Measurements from ENCODE around the gene DMD.
"Not testable (repeated sequence)": the region's sequence is repeated elsewhere in the genome, so short reads cannot be mapped to it uniquely, and the experiment has no call there.

Gene DMD

DNA sequence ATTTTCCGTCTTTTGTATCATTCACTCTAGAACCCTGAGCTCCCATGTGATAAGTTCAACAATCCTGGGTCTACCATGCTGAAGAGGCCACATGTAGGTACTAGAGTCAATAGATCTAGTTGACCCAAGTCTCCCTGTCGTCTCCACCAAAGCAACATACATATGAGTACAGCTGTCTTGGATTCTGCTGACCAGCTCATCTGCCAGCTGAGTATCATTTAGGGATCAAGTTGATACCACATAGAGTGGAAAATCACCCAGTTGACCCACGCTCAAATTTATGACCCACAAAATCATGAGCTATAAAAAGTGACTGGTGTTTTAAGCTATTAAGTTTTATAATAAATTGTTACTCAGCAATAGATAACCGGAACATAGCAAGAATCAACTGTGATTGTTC lies 61.8 kb downstream of the DMD start:
- DNase-seq: no peak

DNA sequence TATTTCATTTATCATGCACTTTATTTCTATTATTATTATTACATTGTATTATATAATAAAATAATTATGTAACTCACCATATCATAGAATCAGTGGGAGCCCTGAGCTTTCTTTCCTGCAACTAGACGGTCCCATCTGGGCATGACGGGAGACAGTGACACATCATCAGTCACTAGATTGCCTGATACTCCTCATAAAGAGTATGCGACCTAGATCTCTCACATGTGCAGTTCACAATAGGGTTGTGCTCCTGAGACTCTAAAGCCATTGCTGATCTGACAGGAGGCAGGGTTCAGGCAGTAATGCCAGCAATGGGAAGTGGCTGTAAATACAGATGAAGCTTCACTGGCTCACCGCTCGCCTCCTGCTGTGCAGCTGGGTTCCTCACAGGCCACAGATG lies 62.3 kb downstream of the DMD start:
- DNase-seq: no peak

DNA sequence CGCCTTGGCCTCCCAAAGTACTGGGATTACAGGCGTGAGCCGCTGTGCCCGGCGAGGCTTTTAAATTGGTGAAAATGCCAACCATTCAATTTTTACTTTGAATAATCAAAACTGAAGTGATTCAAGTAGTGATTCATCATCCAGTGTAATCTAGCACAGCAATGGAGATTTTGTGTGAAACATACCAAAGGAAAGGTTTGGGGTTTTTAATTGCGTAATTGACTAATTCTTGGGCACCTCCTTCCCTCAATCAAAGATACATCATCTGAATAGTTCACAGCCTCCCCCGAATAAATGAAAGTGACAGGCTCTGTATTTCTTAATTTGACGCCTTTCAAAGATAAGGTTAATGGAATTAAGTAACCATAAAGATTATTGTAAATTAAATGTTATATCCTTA lies 69.0 kb downstream of the DMD start:
- DNase-seq: no peak

DNA sequence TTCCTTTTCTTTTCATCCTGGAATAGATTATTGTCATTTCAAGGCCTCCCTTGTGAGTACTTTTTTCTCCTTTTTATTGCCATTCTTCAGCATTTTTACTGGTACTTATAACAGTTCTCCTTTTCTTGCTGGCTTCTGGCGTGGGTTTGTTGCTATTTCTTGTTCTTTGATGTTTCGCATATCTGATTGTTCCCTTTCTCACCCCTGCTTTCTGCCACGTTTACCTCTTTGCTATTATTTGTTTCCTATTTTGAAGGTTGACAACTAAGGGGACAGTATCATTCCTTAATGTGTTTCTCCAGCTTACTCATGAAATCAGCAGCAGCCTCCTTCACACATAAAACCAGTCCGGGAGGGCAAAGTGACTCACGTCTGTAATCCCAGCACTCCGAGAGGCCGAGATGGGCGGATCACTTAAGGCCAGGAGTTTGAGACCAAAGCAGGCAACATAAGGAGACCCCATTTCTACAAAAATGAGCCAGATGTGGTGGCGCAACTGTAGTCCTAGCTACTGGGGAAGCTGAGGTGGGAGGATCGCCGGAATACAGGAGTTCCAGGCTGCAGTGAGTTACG lies 72.6 kb downstream of the DMD start:
- DNase-seq: no peak

DNA sequence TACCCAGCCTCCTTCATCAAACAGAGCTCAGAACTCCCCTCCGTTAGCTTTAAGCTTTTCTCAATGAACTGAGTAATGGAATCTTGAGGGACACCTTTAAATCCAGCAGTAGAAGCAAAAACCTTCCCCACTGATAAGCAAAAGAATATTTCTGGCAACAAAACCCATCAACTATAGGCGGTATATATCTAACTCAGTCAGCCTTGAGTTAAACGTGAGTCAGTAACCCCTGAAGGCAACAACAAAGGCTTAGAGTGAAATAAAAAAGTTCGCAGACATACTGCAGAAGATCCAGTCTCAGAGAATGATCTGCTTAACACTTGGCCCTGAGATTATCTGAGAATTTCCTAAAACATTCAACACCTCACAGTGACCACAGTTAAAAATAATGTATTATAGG lies 77.2 kb downstream of the DMD start:
- no peak for DNase-seq

DNA sequence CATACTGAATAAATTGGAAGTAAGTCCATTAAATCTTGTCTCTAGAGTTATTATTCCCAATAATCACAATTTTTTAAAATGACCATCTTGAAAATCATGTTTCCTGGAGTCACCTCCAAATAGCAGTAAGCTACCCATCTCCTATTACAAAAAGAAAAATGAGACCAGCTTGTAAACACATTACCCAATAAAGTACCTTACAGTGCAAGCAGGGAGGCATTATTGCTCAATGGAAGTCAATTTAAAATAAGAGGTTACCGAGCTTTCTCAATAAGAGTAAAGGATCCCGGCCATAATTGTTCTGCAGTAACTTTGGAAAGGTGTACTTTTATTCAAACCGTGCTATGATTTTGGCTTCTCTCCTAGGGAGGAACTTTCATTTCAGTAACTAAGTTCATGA lies 78.0 kb downstream of the DMD start:
- DNase-seq: no peak

DNA sequence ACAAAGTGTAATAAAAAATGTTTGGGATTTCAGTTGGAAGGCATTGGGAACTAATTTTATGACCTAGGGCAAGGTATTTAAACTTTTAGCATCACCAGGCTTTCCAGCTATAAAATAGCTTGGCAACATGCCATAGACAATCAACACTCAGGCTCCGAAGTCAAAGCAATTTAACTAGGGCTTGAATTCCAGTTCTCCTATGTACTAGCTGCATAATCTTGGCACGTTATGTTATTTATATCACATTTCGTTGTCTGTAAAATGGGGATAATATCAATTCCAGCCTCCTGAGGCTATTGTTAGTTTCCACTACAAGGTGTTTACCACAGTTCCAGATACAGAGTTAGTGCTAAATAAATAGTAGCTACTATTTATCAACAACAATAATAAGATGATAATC lies 78.8 kb downstream of the DMD start:
- DNase-seq: no peak

DNA sequence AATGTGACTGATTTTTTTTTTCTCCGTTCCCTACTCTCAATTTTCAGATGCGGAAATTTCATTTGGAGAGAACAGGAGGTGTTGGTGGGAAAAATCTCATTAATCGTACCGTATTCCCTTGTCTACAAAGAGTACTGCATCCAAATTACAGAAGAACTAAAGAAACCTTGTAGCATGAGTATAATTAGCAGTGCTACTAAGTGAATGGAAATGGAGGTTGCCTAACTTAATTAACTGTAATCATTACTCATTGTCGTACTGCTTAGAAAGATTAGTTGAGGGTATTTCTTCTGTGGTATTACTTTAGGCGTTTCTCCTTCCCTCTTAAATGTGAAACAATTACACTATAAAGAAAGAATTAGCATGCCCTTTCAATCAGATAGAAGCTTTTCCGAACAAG lies 81.7 kb downstream of the DMD start:
- no peak for DNase-seq

DNA sequence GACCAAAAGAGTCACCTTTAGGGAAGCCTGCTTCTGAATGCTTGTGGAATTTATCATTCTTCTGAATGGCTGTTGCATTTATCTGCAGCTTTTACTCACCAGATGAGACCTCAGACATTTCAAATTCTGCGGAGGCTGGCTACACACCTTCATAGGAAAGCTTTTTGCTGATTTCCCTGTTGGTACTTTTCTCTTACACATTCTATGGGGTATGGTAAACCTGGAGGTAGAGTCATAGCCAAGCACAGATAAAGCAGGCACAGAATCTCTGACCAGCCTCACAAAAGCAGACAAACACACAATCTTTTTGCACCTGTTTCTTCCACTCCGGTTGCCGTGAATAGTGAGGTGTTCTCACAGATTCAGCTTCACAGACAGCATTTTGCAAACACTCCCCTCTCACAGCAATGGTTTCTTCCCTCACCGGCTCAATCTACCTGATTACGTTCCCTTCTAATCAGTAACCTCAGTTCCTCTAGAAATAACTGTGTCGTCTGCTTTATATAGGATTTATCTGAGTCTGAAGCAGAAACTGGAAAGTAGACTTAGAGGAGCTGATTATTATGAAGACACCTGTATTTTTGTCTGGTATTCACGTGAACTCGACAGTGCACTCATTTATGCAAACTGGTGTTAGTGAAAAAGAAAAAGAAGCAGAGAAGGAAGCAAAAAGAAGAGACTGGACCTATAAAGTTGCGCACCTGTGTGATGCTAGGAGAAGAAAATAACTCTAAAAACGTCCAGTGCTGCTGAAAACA lies 83.1 kb downstream of the DMD start:
- DNase-seq: no peak

DNA sequence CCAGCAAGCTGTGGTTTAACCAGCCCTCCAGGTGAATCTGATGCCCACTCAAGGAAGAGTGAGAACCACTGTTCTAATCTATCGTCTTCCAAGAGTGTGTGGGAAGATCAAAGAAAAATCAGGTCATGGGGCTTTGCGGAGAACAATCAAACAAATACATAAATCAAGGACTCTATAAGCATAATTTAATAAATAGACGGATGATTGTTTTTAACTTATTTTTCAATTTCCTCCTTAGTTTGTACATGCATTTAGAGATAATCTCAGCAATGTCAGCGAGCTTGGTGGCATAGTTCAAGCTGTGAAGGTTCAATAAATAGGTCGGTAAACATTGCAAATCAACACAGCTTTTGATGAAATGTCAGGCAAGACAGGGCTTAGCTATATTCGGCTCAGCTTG lies 84.9 kb downstream of the DMD start:
- DNase-seq: no peak

DNA sequence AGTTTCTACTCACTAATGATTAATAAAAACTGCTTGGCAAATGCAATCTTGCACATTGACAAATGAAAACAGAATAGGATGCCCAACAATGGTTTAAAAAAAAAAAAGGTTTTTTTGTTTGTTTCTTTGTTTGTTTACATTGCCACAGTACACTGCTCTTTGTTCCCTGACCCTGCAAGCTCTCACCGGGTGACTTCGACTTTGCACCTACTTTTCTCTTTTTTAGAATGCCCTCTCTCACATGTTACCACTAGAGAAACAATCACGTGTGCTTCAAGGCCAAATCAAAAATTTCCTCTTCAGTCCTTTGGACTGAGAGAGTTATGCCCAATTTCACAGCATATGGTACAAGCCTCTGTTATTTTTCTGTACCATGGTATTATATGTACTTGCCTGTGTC lies 101.5 kb downstream of the DMD start:
- DNase-seq: no peak

DNA sequence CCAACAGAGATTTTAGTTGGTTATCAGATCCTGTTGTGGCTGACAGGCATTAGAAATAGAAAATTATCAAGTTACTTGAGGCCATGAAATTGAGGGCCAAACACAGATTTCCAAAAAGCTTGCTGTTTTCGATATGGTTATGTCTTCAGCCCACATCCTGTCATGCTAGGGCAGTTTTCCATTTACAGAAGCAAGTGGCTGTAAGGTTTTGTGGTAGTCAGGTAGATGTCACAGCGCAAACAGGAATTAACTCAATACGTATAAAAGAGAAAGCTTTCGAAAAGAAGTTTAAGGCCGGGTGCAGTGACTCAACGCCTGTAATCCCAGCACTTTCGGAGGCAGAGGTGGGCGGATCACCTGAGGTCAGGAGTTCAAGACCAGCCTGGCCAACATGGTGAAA lies 104.6 kb downstream of the DMD start:
- DNase-seq: no peak

DNA sequence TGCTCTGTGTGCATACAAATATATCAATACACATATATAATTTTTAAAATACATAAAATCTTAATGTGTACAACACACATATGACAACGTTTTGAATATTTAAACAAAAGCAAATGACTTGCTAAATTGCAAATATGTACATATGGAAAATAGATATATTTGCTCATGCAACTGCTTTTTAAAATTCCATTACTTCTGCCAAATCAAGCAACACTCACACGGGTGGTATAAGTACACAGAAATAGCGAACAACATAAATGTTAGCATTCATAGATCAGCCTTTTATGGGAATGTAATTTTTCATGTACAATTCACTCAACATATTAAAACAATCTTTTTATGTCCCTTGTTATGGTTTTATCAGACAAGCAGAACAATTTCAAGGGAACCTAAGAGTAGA lies 116.3 kb downstream of the DMD start:
- no peak for DNase-seq

DNA sequence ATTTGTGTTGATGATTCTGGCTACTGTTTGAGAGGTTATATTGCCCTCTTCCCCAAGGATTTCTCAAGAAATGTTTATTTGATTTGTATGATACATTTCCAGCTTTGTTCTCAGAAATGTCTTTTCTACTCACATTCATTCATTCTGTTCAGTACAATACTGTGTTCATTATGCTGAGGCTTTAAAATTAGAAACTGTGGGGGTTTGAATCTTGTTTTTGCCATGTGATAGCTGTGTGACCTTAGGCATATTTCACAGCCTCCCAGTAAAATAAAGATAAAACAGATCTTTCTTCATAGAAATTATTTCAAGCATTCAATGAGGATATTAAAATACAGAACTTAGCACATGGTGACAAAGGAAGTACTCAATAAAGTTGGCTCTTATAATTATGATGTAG lies 123.9 kb downstream of the DMD start:
- DNase-seq: no peak

DNA sequence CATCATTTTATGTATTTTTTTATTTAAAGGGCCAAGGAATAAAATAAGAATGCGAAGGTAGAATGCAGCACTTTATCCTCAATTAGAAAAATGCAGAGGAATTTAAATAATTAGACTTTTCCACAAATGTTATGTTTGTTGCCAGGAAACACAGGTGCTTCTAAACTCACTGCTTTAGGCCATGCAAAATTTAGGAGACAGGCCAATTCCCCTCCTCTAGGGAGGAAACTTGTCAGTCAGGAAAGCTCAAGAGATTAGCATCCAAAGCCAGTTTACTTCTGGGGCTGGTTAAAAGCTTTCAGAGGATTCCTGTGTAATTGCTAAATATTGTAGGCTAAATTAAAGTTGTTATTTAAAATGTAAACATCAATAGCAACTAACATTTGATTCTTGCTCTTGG lies 124.5 kb downstream of the DMD start:
- DNase-seq: no peak

DNA sequence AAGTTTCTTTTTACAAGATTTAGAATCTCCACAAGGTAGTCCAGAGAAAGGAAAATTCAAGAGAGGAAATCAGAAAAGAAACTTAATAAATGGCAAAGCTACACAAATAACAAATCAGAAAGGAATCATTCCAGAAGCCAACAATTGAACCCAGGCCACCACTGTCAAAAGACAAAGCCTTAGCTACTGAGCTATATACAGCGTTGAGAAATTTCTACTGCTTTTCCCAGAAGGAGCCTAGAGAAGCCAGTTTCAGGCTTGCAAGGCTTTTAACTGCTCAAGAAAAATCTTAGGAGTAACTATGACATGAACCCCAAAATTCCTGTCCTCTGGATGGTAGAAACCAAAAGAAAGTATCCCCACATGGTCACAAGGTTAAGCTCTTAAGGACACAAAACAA lies 129.0 kb downstream of the DMD start:
- no peak for DNase-seq

DNA sequence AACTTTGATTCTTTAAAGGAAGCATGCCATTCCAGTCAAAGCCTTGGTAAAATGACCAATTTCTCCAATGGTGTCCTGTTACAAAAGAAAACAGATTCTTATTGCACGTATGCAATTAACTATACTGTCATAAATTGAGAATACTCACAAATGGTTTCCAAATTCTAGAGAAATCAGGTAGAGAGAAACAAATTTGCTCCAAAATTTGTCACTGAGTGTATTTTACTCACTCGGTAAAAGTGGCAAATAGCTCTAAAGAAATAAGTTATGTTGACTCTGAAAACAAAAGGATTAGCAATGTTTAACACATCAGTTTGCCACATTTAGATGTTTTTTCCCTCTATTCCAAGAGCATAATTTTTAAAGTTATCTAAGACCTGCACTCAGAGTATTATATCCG lies 133.1 kb downstream of the DMD start:
- DNase-seq: no peak

DNA sequence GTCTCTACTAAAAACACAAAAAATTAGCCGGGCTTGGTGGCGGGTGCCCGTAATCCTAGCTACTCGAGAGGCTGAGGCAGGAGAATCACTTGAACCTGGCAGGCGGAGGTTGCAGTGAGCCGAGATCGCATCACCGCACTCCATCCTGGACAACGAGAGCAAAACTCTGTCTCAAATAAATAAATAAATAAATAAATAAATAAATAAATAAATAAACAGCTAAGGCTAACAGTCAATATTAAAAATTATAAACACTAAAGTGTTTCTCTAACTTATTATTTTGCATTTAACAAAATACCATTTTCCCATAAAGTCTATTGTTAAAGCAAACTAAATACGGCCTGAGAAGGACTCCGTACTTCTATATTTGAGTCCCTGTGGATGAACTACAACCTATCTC lies 137.7 kb downstream of the DMD start:
- not testable (repeated sequence) for DNase-seq

DNA sequence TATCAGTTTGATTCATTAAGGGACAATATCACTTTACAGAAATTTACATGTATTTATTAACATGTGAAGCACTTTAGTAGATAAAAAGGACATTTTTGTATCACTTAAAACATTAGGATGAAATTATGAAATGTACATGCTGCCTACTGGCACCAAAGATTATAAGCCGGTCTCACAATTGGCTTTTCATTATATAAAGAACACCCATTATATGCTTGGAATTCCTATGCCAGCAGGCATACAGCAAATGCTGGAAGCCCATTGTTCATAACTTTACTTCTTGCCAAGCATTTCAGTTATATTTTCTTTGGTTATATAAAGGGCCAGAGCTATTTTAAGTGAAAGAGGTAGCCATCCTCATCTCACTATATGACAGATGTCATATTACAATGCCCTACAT lies 145.9 kb downstream of the DMD start:
- DNase-seq: no peak

DNA sequence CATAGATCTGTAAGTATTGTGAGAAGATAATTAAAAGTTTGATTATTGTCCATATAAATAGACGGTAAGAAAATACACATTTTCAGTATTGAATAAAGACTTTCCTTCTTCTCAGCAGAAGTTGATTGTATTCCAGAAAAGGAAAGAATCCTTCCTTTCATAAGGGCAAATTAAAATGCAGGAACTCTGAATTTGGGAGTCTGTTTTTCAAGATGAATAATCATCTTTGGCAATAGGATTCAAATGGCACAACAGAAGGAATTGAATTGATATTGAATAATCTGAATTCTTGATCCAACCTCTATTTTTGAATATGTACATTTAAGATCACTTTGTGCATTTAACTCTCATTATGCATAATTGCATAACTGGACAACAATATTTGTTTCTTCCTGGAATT lies 149.3 kb downstream of the DMD start:
- no peak for DNase-seq

DNA sequence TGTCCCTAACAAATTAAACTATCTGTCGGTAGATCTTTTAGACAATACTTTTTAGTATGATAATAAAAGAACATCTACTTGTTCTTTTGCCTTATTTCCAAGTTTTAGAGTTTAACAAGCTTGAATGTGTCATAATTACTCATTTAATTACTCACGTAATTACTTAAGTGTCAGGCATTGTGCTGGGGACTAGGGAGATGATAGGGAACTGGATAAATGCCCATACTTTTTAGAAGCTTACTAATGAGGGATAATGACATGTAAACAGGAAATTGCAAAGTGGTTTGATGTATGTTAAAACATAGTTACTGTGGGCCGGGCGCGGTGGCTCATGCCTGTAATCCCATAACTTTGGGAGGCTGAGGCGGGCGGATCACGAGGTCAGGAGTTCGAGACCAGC lies 158.3 kb downstream of the DMD start:
- DNase-seq: no peak

DNA sequence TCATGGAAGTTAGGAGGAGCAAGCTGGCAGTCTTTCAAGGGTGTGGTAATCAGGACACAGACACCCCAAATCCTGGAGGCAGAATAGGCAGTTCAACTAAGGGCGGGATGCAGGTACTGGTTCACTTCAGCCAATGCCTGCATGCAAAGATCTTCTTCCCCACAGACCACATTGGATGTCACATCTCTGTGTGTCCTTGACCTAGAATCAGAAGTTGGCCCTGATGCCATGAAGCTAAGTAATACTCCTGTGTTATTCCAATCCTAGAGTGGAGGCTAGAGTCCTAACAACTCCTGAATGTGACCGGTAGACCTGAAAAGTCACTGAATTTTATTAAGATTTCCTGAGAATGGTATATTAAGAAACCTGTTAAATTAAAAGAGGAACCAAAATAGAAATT lies 165.5 kb downstream of the DMD start:
- DNase-seq: no peak

DNA sequence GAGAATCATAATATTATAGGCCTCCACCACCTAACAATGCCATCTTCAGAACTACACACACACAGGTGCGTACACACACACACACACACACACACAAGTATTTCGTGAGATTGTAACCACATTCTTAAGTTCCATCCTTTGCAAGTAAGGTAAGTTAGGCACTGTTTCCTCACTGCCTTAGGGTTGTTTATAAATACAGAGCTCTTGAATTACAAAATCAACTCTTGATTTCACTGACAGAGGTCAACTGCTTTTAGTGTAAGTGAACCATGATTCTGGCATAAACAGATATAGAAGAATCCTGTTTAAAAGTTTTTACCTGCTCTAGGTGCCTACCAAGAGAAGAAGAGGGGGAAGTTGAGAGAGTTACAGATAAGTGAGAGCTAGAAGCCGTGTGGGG lies 166.1 kb downstream of the DMD start:
- DNase-seq: no peak

DNA sequence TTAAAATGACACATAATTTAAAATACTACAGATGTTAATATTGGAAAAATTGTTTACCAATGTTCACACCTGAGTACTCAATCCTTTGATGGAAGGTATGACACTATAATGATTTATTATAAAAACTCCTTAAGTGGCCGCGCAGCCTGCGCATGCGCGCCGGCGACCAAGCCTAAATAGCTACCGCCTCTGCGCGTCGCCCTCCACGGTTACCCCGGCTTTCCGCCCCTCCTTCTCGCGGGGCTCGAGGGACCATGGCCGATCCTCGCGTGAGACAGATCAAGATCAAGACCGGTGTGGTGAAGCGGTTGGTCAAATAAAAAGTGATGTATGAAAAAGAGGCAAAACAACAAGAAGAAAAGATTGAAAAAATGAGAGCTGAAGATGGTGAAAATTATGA lies 170.2 kb downstream of the DMD start:
- DNase-seq: no peak

DNA sequence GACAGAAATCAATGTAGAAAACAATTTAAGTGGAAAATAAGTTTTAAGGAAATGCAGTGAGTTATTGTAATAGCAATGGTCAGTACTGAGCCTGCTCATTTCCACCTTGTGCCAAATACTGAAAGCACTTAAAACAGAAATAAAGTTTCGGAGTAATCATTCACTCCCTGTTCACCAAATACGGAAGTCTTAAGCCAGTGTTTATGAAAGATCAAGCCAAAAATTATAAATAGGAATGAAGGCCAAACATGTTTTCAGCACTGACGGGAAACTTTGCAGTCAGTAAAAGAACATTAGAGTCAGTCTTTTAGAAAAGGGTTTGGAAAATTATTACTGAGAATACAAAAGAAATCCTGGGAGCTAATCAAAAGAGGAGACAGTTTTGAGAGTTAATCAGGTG lies 178.6 kb downstream of the DMD start:
- no peak for DNase-seq

Measured in NK-92 treated with Interleukin-12 subunit alpha and Interleukin-12 subunit beta, amount 100 ng/mL, for 24 hours (cell line).